Esophagus (tissue), 2 donors: ENCODE results near the gene SKIL. TPM values are rescaled to one million over a fixed set of nuclear protein-coding genes. Genes with fewer than 3 reads are reported as not detected.

Experiments
- H3K27ac ChIP-seq, 2 donors: one replicate each; pipeline ENCODE4 v1.5.1; 2013; ENCODE audit warnings: low read depth in 2 of 2, mild to moderate bottlenecking in 2 of 2, inconsistent platforms in 1 of 2, low read length in 1 of 2, moderate library complexity in 1 of 2
- H3K27me3 ChIP-seq, 2 donors: one replicate each; pipeline ENCODE4 v1.6.1; 2013; ENCODE audit warnings: low read length in 2 of 2, control low read depth in 1 of 2, mild to moderate bottlenecking in 1 of 2; ENCODE audit not compliant: insufficient read depth in 2 of 2, control insufficient read depth in 1 of 2
- H3K36me3 ChIP-seq, 2 donors: one replicate each; pipeline ENCODE4 v1.6.1; 2013; ENCODE audit warnings: low read length in 1 of 2; ENCODE audit not compliant: control insufficient read depth in 2 of 2, insufficient read depth in 2 of 2
- H3K4me1 ChIP-seq, 2 donors: one replicate each; pipeline ENCODE4 v1.6.1; 2013; ENCODE audit warnings: low read length in 1 of 2; ENCODE audit not compliant: control insufficient read depth in 2 of 2, insufficient read depth in 2 of 2
- H3K4me3 ChIP-seq, 2 donors: one replicate each; pipeline ENCODE4 v1.5.1; 2013; ENCODE audit warnings: low read length in 2 of 2, mild to moderate bottlenecking in 2 of 2, low read depth in 1 of 2, moderate library complexity in 1 of 2
- H3K9me3 ChIP-seq, 2 donors: one replicate each; pipeline ENCODE4 v1.6.1; 2013; ENCODE audit warnings: mild to moderate bottlenecking in 2 of 2, low read depth in 1 of 2, low read length in 1 of 2, moderate library complexity in 1 of 2; ENCODE audit not compliant: control insufficient read depth in 2 of 2, insufficient read depth in 1 of 2
- WGBS, 2 donors: extraction: QIAGEN DNeasy Blood & Tissue Kit; methylation state at CpG; one replicate each; pipeline ENCODE4 v1.1.7; 2013; 5-methylcytosine and 5-hydroxymethylcytosine counted together
- polyA plus RNA-seq, 2 donors: library from polyadenylated mRNA; stranded (reverse); fragments of 200-250 nt; gene quantifications; one replicate each; pipeline ENCODE4 v1.2.3, GENCODE V29; 2013
- donor health status: healthy with polysubstance abuse.
- donor health status: Bipolar disorder and iron deficiency.

Gene SKIL
- polyA plus RNA-seq, 2 donors, result 5.1 to 9.5 TPM

DNA sequence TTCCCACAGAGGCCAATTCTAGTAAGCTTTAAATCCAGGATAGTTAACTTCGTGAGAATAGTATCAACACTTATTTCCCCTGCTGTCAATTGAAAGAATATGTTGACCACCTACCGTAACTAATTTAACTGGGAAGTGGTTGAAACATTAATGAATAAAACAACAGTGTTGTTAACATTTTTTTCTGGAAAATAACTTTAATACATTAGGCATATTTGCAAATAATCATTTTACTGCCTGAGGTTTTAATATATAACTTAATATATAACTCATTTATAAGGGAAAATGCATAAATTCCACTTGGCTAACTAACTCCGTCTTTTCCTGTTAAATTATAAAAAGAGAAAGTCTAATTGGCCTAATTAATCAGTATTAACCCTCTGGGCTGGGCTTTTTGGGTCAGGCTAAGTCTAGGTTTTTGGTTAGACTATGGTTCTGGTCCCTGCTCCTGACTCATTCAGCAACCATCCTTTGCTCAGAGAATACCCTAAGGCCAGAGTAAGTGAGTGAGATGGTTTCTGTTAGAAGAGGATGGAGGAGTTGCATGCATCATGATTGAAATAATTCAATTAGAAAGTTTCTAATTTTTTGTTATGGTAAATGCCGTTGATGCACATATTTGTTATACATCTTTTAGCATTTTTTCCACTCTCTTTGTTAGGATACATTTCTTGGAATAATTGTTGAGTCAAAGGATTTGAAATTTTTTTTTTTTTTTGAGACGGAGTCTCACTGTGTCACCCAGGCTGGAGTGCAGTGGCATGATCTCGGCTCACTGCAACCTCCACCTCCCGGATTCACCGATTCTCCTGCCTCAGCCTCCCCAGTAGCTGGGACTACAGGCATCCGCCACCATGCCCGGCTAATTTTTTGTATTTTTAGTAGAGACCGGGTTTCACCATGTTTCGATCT lies 10.8 kb upstream of the SKIL start:
- H3K4me1 ChIP-seq, result no peaks in the 10 kb centered on the region
- no peaks in the 10 kb centered on the region for H3K27me3 ChIP-seq
- WGBS, 2 donors, result 89 to 93% methylated on average over 12 of the region's 12 CpGs
- H3K4me3 ChIP-seq, result no peak overlapping the region
- no peak overlapping the region for H3K27ac ChIP-seq
- H3K9me3 ChIP-seq, result no peaks in the 10 kb centered on the region
- H3K36me3 ChIP-seq, result no peaks in the 10 kb centered on the region

GRCh38 chr3:170350515-170351413 lies 6.8 kb upstream of the SKIL start:
- Histone ChIP-seq H3K27ac (no peak overlapping the region), H3K36me3 (no peaks in the 10 kb centered on the region), H3K4me1 (peaks cover 0 to under 1% of the 10 kb centered on the region in 2 donors), H3K4me3 (no peak overlapping the region), H3K27me3 (no peaks in the 10 kb centered on the region), H3K9me3 (no peaks in the 10 kb centered on the region)
- WGBS, 2 donors, result 74 to 81% methylated on average over 8 of the region's 8 CpGs

DNA sequence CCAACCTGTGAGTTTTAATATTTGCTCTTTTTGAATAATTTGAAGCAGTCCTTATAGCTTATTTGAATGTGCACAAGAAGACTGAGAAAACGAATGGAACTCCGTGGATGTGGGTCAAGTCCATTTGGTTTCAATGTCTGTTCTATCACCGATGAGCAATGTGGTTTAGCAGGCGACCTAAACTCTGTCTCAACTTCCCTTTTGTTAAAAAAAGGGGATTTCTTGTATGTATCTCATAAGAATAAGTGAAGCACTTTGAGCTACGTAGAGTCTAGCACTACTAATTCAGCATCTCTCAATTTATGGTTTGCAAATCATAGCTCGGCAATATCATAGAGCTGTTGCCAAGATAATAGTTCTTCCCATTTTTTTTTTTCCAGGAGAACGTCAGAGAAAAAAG lies 4.6 kb upstream of the SKIL start:
- Histone ChIP-seq H3K4me3 (no peak overlapping the region), H3K27me3 (no peaks in the 10 kb centered on the region), H3K27ac (no peak overlapping the region), H3K9me3 (no peaks in the 10 kb centered on the region), H3K36me3 (no peaks in the 10 kb centered on the region), H3K4me1 (peaks cover 0 to 2% of the 10 kb centered on the region in 2 donors)
- 70% methylated on average over 7 of the region's 7 CpGs for WGBS, 2 donors

- H3K9me3 ChIP-seq, result no peaks in the 10 kb centered on the region
- H3K4me1 ChIP-seq, result peaks cover 0 to 2% of the 10 kb centered on the region in 2 donors
- no peaks in the 10 kb centered on the region for H3K36me3 ChIP-seq
- H3K27ac ChIP-seq, result no peak overlapping the region
- no peak overlapping the region for H3K4me3 ChIP-seq
- no peaks in the 10 kb centered on the region for H3K27me3 ChIP-seq
These were observed 4.0 kb upstream of the SKIL start for GRCh38 chr3:170353485-170353884.

GRCh38 chr3:170354760-170355159 lies 2.8 kb upstream of the SKIL start:
- 91 to 92% methylated on average over 4 of the region's 4 CpGs for WGBS, 2 donors
- no peaks in the 10 kb centered on the region for H3K27me3 ChIP-seq
- H3K36me3 ChIP-seq, result no peaks in the 10 kb centered on the region
- peaks cover 0 to 2% of the 10 kb centered on the region in 2 donors for H3K4me1 ChIP-seq
- H3K4me3 ChIP-seq, result no peak overlapping the region
- no peaks in the 10 kb centered on the region for H3K9me3 ChIP-seq
- no peak overlapping the region for H3K27ac ChIP-seq

GRCh38 chr3:170355738-170356595 lies 1.5 kb upstream of the SKIL start:
- Histone ChIP-seq H3K4me3 (peak overlapping the region; percentile 73 to 82), H3K4me1 (peaks cover 1 to 2% of the 10 kb centered on the region in 2 donors), H3K36me3 (peaks cover 0 to 5% of the 10 kb centered on the region in 2 donors), H3K27me3 (no peaks in the 10 kb centered on the region), H3K27ac (peak overlapping the region; percentile 97 to 100), H3K9me3 (no peaks in the 10 kb centered on the region)
- WGBS, 2 donors, result 10 to 12% methylated on average over 22 of the region's 22 CpGs

DNA sequence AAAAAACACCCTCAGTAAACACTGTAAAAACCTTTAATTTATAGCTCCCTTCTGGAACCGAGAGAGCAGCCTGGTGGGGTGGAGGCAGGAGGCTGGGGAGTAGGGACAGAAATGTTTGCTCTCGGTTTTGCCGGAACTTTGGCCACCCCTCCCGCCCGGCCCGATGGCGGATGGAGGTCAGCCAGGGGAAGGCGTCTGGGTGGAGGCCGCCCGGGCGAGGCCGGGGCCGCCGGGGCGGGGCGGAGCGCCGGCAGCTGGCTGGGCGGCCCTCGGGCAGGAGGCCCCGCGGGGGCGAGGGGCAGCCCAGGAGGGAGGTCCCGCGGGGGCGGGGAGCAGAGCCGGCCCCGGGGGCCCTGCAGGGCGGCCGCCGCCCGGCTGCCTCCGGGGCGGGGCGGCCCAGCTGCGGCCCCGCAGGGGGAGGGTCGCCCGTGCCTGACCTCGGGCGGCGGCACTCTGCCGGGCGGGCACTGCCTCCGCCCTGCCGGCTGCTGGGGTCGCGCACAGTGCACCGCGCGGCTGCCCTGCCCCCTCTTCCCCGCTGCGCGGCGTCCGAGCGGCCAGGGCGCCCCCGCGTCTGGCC lies 829 bp upstream of the SKIL start:
- Histone ChIP-seq H3K4me3 (peak overlapping the region; percentile 73 to 82), H3K36me3 (peaks cover 0 to 6% of the 10 kb centered on the region in 2 donors), H3K27me3 (no peaks in the 10 kb centered on the region), H3K4me1 (peaks cover 2 to 3% of the 10 kb centered on the region in 2 donors), H3K27ac (peak overlapping the region; percentile 97 to 100), H3K9me3 (no peaks in the 10 kb centered on the region)
- whole genome bisulfite sequencing, 2 donors, result 1% methylated on average over 13 to 60 of the region's 60 CpGs

DNA sequence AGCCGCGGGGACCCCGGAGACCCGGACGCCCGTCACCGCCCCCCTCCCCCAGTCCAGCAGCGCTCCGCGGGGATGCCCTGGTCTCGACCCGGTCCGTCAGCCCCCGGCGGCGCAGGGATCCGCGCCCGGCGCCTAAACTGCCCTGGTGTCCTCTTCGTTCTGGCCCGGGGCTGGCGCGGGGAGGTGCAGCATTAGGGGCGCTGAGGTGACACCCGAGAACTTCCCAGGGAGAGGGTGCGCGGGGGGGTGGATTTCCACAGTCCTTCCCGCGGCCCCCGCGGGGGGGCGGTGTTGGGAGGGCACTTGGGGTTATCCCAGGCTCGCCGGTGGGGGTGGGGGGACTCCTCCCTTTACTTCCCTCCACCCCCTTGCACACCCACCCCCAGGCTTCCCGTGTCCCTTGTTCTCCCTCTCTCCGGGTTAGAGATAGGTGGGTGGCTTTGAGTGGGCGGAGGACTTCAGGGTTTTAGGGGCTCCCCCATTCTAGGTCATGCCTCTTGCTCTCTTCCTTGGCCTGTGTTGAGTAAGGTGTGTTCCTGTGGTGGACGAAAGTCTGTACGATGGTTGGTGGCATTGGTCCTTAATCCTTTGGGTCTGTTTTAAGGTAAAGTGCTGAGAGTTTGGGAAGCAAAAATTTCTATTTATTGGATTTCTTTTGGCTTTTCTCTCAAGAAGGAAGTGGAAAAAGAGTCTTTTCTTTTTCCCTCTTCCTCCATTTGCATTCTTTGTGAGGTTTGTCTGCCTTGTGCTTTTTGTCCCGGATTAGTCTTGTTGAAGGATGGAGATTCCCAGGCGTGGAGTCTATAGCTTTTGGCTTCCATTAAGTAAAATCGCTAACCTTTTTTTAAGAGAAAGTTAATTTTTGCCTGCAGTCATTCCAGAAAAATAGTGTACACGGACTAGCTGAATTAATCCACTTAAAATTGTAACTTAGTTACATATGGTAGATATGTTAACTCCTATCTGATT lies 811 bp downstream of the SKIL start:
- Histone ChIP-seq H3K4me3 (peak overlapping the region; percentile 82 to 88), H3K4me1 (peaks cover 2 to 3% of the 10 kb centered on the region in 2 donors), H3K27ac (peak overlapping the region; percentile 99 to 100), H3K36me3 (peaks cover 0 to 6% of the 10 kb centered on the region in 2 donors), H3K9me3 (no peaks in the 10 kb centered on the region), H3K27me3 (no peaks in the 10 kb centered on the region)
- 4 to 8% methylated on average over 25 to 44 of the region's 44 CpGs for WGBS, 2 donors
